Left renal cortex interstitium (tissue), 4 donors: ENCODE data around the gene WBP2. TPM values are rescaled to one million over a fixed set of nuclear protein-coding genes. Genes with fewer than 3 reads are reported as not detected.
"Not testable (repeated sequence)": the region's sequence is repeated elsewhere in the genome, so short reads cannot be mapped to it uniquely, and the experiment has no call there.

Experiments used
- DNase-seq, 4 donors: peaks; one replicate each; pipeline ENCODE4 v3.0.0-alpha.2; 2013; ENCODE audit warnings: low read depth in 4 of 4, low spot score in 2 of 4, missing footprints in 1 of 4
- polyA plus RNA-seq, 4 donors: library from polyadenylated mRNA; unstranded; fragments of 120-200 nt; gene quantifications; one replicate each; pipeline ENCODE4 v1.2.1, GENCODE V29; 2013; ENCODE audit not compliant: insufficient read length in 4 of 4

Gene WBP2
- polyA plus RNA-seq, 4 donors, result 79.8 to 92.5 (median 84.8) TPM

DNA sequence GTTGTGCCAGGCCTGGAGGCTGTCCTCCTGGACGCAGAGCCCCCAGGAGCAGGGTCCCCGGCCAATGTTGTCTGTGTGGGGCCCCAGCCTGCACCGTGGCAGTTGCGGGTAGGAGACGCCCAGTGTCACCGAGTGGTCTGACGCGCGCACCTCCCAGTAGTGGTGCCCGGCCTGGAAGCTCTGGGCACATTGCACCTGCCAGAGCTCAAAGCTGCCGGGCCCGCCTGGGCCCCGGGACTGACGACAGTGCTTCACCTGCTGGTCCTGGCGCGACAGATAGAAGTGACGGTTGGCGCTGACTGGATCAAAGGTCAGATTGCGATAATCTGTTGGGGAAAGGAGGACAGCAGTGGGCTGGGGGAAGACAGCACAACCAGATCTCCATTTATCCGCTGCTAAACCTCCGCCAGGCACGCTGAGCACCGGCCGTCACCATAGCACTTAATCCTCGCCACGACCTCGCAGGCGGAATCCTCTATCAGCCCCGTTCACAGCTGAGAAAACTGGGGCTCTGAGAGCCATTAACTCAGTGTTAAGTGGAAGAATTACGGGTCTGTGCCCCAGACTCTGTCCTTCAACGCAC, 36.0 kb upstream of the WBP2 start:
- no peak for DNase-seq

GRCh38 chr17:75889454-75889853, 34.3 kb upstream of the WBP2 start:
- DNase-seq, result no peak

GRCh38 chr17:75888484-75888883, 33.3 kb upstream of the WBP2 start:
- no peak for DNase-seq

DNA sequence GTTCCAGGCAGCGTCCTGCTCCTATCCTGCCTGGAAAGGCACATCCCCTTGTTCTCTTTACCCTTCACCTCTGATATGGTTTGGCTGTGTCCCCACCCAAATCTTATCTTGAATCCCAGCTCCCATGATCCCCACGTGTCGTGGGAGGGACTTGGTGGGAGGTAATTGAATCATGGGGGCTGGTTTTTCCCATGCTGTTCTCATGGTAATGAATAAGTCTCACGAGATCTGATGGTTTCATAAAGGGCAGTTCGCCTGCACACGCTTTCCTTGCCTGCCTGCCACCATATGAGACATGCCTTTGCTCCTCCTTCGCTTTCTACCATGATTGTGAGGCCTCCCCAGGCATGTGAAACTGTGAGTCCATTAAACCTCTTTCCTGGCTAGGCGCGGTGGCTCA, 30.7 kb upstream of the WBP2 start:
- DNase-seq, result not testable (repeated sequence)

DNA sequence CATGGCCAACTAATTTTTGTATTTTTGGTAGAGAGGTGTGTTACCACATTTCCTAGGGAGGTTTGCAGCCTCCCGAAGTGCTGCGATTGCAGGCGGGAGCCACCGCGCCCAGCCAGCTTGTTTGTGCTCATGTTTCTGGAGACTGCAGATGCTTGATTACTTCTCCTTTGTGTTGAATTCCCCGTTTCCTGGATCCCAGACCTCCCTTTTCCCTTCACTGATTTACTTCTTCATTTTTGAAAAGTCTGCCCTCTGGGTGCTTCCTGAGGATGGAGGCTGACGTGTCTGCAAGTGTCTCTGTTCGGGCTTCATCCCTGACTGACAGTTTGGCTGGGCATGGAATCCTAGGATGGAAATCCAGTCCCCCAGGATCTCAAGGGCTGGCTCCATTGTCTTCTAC, 30.3 kb upstream of the WBP2 start:
- DNase-seq, result no peak

GRCh38 chr17:75881678-75882454, 26.7 kb upstream of the WBP2 start:
- DNase-seq, result no peak

DNA sequence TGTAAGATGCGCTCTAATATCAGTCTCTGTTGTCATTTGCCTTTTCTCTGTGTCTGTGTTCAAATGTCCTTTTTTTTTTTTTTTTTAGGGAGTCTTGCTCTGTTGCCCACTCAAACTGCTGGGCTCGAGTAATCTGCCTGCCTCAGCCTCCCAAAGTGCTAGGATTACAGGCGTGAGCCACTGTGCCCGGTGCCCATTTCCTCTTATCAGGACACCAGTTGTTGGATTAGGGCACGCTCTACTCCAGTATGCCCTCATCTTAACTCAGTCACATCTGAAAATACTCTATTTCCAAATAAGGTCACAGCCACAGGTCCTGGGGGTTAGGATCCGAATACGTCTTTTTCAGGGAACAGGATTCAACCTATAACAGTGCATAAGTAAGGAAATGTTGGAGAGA, 25.1 kb upstream of the WBP2 start:
- DNase-seq, result no peak

GRCh38 chr17:75878174-75878998, 23.3 kb upstream of the WBP2 start, which contains the start of gene TRIM47:
Gene TRIM47 (minus strand): TSS chr17:75878581. CDS start chr17:75878548, 33 bp downstream.
- no peak for DNase-seq

- DNase-seq, result peak in 1 of 4 donors; percentile 50
These were observed 22.6 kb upstream of the WBP2 start for GRCh38 chr17:75877752-75878173.

DNA sequence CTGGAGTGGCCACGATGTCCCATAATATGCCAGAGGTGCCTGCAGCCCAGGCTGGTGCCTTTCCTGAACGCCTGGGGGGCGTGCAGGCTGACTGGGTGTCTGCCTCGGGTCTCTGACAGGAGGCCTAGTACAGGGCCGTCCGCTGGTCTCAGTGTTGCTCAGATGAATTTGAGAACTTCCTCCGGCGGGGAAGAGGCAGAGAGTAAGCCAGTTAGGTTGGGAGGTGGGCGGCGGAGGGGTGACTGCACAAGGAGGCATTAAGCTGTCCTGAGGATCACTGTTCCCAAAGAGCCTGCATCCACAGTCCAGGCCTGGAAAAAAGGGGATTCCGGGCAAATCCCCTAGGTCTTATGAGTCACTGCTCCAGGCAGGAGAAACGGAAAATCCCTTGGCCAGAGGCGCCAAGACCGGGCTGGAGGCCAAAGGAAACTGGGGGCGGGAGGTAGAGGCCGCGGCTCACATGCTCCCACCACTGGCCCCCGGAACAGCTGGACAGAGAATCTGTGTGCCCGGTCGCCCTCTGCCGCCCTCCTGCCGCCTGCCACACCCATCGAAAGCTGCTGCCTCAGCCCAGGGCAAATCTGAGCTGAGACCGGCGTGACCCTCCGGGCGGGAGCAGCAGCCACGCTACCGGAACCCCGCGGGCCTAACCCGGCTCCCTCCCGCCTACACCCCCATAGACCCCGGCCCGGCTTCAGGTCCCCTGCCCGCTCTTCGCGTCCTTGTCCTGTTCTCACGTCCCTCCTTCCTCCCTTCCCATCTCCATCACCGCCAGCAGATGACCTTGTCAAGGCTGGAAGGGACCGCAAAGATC, 22.0 kb upstream of the WBP2 start:
- peak in 1 of 4 donors; percentile 43 for DNase-seq

- DNase-seq, result no peak
These were observed 21.2 kb upstream of the WBP2 start for GRCh38 chr17:75876190-75876937.

- DNase-seq, result no peak
These were observed 20.7 kb upstream of the WBP2 start for GRCh38 chr17:75875940-75876189.

DNA sequence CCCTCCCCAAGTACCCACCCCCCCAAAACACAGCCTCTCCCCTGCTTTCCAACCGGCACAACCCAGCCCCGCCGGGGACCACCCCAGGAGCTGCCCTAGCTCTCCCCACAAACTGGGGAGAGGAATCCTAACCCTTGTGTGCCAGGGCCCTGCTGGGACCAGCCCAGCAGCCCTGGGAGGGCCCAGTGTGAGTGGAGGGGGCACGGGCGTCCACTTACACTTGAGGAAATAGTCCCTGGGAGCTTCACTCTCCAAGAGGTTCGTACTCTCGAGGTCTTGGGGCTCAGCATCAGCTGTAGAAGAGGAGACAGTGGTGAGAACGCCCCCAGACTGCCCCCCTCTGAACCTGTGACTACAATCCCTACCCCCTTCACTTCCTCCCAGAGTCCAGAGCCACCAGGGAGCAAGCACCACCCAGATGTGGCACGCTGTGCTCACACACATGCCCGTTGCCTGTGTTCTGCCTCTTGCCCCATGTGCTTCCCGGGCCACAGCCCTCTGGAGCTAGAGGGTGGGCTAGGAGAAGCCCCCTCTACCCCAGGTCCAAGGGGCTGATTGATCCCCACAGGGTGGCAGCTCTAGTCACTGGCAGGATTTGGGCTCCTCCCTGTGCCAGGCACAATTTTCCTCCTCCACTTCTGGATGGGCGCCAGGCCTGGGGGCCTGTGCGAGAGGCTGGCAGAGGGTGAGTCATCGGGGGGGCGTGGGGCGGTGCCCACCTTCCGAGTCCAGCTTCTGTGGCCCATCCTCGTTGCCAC, 20.2 kb upstream of the WBP2 start:
- DNase-seq, result no peak

DNA sequence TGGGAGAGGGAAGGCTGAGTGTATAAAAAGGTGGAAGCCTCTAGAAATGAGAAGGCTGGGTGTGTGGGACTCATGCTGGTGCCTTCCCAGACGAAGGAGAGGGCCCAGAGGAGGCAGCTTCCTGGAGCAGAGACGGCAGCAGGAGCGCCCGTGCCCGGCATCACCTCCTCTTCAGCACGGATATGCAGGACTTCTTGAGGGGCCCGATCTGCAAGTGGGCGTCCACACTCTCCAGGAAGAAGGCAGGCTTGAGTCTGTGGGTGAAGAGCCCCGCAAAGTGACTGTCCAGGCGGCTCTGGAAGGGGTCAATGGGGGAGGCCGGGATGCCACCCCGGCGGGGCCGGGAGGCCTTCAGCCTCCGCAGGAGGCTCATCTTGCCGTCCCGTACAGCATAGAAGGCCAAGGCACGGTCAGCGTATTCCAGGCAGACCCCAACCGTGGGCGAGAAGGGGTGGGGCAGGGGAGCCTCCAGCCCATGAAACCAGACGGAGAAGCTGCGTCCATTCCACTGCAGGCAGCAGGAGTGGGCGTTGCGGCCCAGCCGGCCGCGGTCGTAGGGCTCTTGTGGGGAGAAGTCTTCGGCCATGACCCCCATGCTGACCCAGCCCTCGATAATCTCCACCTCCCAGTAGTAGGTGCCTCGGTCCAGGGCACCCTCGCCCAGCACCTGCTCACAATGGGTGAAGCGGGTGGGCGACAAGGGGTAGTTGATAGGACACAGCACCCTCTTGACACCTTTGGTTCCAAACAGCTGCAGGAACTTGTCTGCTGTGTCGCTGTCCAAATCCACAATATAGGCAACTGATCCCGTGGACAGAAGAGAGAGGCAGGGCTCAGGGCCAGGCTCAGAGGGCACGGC, 19.4 kb upstream of the WBP2 start:
- no peak for DNase-seq

GRCh38 chr17:75873587-75874322, 18.6 kb upstream of the WBP2 start:
- DNase-seq, result no peak

- DNase-seq, result no peak
These were observed 17.6 kb upstream of the WBP2 start for GRCh38 chr17:75872434-75873351.

GRCh38 chr17:75870228-75870627, 15.1 kb upstream of the WBP2 start:
- DNase-seq, result not testable (repeated sequence)
